ENCODE results near the gene CRELD2. TPM values are rescaled to one million over a fixed set of nuclear protein-coding genes. Genes with fewer than 3 reads are reported as not detected.

The CRELD2 gene
- total RNA-seq, 1 donor from 2014 or later: 32.5 TPM

- no peak for DNase-seq (ENCODE audit: low read depth)
Observed at GRCh38 chr22:49911881-49912625, 6.4 kb upstream of the CRELD2 start.

GRCh38 chr22:49913026-49913425 lies 5.4 kb upstream of the CRELD2 start:
- DNase-seq (ENCODE audit: low read depth): no peak

- no peak for DNase-seq (ENCODE audit: low read depth)
Observed at GRCh38 chr22:49913446-49913845, 5.0 kb upstream of the CRELD2 start.

GRCh38 chr22:49914256-49914655 lies 4.2 kb upstream of the CRELD2 start:
- no peak for DNase-seq (ENCODE audit: low read depth)

- DNase-seq (ENCODE audit: low read depth): no peak
Observed at GRCh38 chr22:49915610-49916009, 2.8 kb upstream of the CRELD2 start.

GRCh38 chr22:49916831-49917230 lies 1.6 kb upstream of the CRELD2 start:
- DNase-seq (ENCODE audit: low read depth): no peak

- DNase-seq (ENCODE audit: low read depth): no peak
Observed at GRCh38 chr22:49918911-49919881, 762 bp downstream of the CRELD2 start.

GRCh38 chr22:49920859-49921258 lies 2.4 kb downstream of the CRELD2 start:
- no peak for DNase-seq (ENCODE audit: low read depth)

GRCh38 chr22:49921508-49922278 lies 3.3 kb downstream of the CRELD2 start:
- DNase-seq (ENCODE audit: low read depth): no peak

GRCh38 chr22:49922484-49922883 lies 4.0 kb downstream of the CRELD2 start:
- DNase-seq (ENCODE audit: low read depth): no peak

- no peak for DNase-seq (ENCODE audit: low read depth)
Observed at GRCh38 chr22:49922926-49923325, 4.5 kb downstream of the CRELD2 start.

- no peak for DNase-seq (ENCODE audit: low read depth)
Observed at GRCh38 chr22:49923445-49923844, 5.0 kb downstream of the CRELD2 start.

- no peak for DNase-seq (ENCODE audit: low read depth)
Observed at GRCh38 chr22:49924113-49924833, 5.8 kb downstream of the CRELD2 start.

GRCh38 chr22:49925525-49926128 lies 7.2 kb downstream of the CRELD2 start:
- DNase-seq (ENCODE audit: low read depth): no peak

- DNase-seq (ENCODE audit: low read depth): no peak
Observed at GRCh38 chr22:49926916-49927315, 8.5 kb downstream of the CRELD2 start.

GRCh38 chr22:49927483-49928184 lies 9.2 kb downstream of the CRELD2 start:
- DNase-seq (ENCODE audit: low read depth): no peak

- no peak for DNase-seq (ENCODE audit: low read depth)
Observed at GRCh38 chr22:49928185-49928495, 9.7 kb downstream of the CRELD2 start.

GRCh38 chr22:49928555-49929210 lies 10.2 kb downstream of the CRELD2 start:
- DNase-seq (ENCODE audit: low read depth): no peak

GRCh38 chr22:49929211-49929979 lies 11.0 kb downstream of the CRELD2 start:
- no peak for DNase-seq (ENCODE audit: low read depth)

All from renal cortical epithelial cell (primary cell).